ENCODE data around the gene DNAAF3. TPM values are rescaled to one million over a fixed set of nuclear protein-coding genes. Genes with fewer than 3 reads are reported as not detected.
"Not testable (repeated sequence)": the region's sequence is repeated elsewhere in the genome, so short reads cannot be mapped to it uniquely, and the experiment has no call there.

The DNAAF3 gene
- total RNA-seq, 1 donor from 2014 or later = not detected

DNA sequence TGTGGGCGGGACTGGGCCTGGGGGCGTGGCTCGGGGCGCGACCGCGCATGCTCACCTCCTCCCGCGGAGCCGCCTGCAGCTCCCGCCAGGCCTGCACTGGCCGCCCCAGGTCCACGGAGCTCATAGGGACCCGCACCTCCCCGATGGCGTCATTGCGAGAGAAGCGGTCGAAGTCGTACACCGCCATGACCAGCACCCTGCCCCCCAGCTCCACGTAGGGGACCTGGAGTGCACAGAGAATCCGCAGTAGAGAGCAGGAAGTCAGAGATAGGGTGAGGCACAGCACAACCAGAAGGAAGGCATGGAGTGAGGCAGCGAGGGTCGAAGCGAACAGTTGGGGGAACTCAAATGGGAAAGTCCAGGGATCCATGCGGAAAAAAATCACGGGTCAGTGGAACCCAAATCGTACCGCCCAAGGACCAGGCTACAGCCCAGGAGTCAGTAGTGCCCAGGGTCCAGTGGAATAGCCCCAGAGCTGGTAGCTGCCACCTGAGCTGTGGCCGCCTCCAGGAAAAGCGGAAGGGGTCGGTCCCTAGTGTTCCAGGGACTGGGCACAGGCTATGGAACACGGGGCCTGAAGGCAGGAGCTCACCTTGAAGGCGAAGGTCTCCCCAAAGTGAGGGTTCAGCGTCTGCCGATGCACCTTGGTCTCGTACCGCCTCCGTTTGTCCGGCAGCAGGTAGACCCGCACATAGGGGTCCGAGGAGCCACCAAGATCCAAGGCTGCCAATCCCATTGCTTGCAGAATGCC is 8.9 kb upstream of the DNAAF3 start:
- no peak for DNase-seq

DNA sequence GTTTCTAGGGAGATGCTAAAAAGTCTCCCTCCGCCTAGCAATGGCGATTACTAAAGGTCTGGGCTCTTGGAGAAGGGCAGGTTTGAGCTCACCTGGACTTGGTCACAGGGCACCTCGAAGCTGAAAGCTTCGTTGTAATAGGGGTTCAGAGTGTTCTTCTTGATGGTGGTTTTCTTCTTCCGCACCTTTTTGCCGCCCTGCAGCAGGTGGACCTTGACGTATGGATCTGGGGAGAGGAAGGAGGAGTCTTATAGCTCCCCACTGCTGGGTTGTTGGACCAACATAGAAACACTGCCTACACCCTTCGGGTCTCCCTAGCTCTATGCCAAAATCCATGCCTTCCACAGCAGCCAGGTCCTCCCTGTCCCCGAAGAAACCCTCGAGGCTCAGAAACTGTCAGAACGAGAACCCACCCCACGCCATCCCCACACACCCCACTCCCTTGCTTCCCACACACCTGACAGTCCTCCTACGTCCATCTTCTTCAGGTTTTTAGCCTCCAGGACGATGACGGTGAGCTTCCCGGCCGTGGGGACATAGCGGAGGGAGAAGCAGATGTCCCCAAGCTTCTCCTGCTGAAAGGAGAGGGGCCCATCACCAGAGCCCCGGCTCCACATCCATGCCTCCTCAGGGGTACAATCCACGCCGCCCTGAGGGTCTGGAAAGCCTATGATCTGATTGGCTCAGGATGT is 8.2 kb upstream of the DNAAF3 start:
- no peak for DNase-seq

GRCh38 chr19:55173714-55174409 is 7.4 kb upstream of the DNAAF3 start:
- DNase-seq = no peak

DNA sequence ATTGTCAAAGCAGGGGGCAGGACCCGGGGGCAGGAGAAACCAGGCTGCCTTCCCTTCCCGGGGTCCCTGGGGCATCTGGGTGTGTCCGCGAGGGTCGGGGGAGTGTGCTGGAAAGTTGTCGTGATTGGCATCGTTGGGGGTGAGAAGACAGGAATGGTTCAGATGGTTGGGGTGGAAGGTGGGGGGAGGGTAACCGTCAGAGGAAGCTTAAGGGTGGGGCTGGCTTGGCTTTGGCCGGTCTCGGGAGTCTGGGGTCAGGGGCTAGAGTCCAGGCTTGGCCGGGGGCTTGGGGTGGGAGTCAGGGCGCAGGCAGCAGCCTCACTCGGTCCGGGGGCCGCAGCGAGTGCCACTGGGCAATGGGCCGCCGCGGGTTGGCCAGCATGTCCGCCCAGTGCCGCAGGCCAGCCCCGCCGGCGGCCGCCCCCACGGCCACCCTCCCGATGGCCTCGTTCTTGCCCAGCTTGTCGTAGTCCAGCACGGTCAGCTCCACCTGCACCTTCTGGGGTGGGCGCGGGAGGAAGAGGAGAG is 6.8 kb upstream of the DNAAF3 start:
- DNase-seq = no peak

DNA sequence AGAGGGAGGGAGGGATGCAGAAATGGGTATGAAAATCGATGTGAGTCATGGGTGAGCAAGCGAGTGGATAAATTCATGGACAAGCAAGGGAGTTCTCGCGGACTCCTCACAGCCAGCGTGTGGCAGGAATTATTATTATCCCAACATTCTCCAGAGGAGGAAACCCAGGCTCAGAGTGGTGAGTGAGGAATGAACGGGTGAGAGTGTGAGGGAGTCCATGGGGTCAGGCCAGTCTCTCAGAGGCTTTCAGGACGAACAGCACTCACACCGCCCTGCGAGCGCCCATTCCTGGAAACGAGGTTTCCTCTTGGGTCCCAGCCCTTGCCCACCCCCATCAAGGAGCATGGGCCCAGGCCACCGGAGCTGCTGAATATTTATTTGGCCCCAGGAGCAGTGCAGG is 6.3 kb upstream of the DNAAF3 start:
- no peak for DNase-seq

- DNase-seq = not testable (repeated sequence)
Observed at GRCh38 chr19:55172318-55172717, 5.9 kb upstream of the DNAAF3 start.

GRCh38 chr19:55171440-55171839 is 5.0 kb upstream of the DNAAF3 start:
- no peak for DNase-seq

DNA sequence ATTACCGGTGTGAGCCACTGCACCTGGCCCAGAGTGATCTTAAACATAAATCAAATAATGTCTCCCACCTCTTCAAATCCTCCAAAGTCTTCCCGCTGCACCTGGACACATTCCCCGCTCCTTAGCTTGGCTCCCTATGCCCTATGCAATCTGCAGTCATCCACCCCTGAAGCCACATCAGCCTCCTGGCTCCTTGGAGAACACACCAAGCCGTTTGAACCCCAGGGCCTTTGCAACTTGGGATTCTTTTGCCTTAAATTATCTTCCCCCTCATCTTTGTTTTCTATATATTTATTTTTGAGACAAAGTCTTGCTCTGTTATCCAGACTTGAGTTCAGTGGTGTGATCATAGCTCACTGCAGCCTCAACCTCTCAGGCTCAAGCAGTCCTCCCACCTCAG is 2.7 kb upstream of the DNAAF3 start:
- no peak for DNase-seq

- no peak for DNase-seq
Observed at GRCh38 chr19:55165952-55166529, 372 bp downstream of the DNAAF3 start.

- no peak for DNase-seq
Observed at GRCh38 chr19:55161571-55162322, 4.7 kb downstream of the DNAAF3 start.

- DNase-seq = no peak
Observed at GRCh38 chr19:55160986-55161365, 5.4 kb downstream of the DNAAF3 start.

GRCh38 chr19:55160128-55160985 is 6.1 kb downstream of the DNAAF3 start:
- DNase-seq = peak; percentile 10

DNA sequence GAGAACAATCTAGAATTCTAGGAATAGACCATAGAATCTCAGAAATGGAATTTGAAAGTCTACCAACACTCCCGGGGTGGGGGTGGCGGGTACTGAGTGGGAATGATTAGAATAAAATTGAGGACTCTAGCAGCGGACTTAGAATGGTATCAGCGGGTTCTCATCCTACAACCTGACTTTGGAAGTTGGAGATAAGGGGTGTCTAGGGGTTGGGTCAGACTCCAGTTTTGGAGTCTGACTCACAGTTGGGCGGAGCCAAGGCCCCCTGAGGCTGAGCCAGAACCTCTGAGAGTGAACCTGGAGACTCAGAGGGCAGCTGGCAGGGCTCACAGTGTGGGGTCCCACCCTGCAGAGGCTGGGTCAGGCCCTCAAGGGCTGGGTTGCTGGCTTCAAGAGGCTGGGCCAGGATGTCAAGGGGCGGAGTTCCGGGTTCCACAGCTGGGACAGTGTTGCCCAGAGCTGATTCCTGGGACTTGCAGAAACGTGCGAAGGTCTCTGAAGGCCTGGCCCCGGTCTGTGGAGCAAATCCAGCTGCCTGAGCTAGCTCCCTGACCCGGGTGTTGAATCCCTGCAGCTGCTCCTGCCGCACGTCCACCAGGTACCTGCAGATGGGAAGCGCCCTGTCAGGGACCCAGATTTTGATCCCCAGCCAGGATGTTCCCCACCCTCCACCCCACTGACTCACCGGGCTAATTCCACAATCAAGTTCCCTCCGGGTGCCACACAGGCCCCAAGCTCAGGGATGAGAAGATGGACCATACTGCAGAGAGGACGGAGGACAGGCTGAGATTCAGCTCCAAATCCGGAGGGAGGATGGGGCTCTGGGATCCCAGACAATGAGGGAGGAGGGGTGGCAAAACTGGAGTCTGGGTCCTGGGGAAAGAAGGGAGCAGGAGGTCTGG is 7.3 kb downstream of the DNAAF3 start:
- DNase-seq = no peak

DNA sequence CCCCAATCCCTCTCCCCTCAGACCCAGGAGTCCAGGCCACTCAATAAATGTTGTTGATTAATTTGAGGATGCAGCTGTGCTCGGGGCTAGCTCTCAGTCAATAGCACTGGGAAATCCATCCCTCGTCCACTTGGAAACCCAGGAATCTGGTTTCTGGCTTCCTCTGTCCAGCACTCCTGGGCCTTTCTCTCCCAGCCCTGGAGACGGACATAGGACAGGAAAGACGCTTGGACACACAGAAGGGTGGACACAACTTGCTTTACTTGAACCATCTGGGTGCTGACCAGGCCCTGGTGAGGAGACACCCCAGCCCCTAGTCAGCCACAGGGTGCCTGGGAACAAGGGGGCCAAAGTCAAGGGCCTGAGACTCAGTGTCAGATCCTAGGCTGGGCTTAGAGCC is 8.0 kb downstream of the DNAAF3 start:
- no peak for DNase-seq

DNA sequence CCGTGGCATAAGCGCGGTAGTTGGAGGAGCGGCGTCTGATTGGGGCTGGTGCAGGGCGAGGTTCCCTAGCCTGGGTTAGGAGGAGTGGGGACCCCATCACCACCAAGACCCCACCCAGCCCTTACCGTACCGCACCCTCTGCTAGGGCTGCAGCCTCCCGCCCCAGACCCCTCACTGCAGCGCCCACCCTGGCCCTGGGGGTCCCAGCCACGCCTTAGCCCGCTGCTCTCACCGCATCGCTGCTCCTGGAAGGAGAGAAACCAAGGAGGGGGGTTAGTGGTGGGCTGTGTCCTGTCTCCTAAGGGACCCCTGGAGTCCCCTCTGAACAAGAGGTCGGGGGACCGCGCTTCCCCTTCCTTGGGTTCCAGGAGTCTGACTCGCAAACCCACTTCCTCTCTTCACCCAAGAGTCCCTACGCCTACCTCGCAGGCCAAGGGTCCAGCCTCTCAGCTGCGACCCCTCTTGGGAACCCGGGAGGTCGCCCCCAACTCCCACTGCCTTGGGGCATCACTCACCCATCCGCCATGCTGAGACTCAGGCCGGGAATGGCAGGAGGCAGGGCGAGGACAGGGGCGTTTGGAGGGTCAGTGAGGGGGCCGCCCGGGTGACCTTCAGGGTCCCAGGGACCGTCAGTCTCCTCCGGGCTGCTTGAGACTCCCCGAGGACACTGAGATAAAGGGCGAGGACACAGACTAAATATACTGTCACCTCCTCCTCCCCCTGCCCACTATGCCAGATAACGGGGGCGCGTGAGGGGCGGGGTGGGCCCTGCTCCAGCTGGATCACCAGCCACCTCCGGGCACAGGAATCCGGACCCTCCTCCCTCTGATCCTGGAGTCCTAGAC is 9.1 kb downstream of the DNAAF3 start, which contains the start of gene TNNI3:
TSS of gene TNNI3 (minus strand) at position 669 of the 845 bp plus-strand sequence. CDS start at position 526, 143 bp downstream.
- DNase-seq = no peak

DNA sequence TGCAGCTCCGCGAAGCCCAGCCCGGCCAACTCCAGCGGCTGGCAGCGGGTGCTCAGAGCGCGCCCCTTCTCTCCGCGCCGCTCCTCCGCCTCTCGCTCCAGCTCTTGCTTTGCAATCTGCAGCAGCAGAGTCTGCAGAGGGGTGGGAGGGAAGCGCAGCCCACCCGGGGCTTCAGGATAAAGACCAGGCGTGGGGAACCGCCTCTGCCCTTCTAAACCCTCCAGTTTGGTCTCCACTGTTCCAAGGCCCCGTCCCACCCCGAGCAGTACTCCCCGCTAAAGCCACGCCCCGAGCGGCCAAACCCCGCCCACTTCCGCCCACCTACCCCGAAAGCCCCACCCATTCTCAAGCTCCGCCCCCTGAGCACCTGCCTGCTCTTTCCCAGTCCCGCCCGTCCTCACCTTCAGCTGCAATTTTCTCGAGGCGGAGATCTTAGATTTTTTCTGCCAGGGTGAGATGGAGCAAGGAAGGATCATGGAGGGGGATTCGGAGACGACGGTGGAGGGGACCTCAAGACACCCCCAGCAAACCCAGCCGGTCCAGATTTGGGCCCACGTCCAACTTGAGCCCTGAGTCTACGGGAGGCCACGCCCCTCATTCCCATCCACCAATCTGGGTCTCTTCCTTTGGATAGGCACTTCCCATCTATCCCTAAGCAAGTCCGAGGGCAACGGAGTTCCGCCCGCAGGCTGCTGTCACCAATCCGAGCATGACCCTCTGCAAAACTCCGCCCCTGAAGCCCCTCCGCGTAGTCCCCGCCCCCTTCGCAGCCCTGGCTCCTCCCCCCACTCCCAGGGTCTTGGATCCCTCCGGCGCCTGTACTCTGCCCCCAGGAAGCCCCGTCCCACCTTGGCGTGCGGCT is 10.0 kb downstream of the DNAAF3 start:
- no peak for DNase-seq

GRCh38 chr19:55155784-55156183 is 10.6 kb downstream of the DNAAF3 start:
- not testable (repeated sequence) for DNase-seq
